Measurements from ENCODE around the gene PPP6R3.

DNA sequence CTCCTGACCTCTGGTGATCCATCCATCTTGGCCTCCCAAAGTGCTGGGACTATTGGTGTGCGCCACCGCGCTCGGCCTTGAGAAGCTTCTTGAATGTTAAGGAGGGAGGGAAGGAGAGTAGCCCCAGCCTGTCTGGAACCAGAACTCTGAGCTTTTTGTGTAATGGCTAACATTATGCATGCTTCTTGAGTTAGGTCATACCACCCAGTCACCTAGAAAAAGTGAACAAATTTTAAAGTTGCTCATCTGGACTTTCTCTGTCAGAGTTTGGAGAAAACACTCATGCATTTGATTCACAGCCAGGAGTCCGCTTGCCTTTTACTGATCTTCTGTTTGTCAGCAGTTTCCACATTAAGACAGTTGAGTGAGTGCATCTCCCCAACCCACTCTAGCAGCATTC lies 82.1 kb downstream of the PPP6R3 start:
- TF ChIP-seq, protein P1, sequence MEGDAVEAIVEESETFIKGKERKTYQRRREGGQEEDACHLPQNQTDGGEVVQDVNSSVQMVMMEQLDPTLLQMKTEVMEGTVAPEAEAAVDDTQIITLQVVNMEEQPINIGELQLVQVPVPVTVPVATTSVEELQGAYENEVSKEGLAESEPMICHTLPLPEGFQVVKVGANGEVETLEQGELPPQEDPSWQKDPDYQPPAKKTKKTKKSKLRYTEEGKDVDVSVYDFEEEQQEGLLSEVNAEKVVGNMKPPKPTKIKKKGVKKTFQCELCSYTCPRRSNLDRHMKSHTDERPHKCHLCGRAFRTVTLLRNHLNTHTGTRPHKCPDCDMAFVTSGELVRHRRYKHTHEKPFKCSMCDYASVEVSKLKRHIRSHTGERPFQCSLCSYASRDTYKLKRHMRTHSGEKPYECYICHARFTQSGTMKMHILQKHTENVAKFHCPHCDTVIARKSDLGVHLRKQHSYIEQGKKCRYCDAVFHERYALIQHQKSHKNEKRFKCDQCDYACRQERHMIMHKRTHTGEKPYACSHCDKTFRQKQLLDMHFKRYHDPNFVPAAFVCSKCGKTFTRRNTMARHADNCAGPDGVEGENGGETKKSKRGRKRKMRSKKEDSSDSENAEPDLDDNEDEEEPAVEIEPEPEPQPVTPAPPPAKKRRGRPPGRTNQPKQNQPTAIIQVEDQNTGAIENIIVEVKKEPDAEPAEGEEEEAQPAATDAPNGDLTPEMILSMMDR (IDR thresholded peaks at IDR 0.05) = no peak
- no peak for TF ChIP-seq POLR2AphosphoS5 (IDR thresholded peaks at IDR 0.05; ENCODE audit: low read depth, low read length)
- TF ChIP-seq, protein P2, sequence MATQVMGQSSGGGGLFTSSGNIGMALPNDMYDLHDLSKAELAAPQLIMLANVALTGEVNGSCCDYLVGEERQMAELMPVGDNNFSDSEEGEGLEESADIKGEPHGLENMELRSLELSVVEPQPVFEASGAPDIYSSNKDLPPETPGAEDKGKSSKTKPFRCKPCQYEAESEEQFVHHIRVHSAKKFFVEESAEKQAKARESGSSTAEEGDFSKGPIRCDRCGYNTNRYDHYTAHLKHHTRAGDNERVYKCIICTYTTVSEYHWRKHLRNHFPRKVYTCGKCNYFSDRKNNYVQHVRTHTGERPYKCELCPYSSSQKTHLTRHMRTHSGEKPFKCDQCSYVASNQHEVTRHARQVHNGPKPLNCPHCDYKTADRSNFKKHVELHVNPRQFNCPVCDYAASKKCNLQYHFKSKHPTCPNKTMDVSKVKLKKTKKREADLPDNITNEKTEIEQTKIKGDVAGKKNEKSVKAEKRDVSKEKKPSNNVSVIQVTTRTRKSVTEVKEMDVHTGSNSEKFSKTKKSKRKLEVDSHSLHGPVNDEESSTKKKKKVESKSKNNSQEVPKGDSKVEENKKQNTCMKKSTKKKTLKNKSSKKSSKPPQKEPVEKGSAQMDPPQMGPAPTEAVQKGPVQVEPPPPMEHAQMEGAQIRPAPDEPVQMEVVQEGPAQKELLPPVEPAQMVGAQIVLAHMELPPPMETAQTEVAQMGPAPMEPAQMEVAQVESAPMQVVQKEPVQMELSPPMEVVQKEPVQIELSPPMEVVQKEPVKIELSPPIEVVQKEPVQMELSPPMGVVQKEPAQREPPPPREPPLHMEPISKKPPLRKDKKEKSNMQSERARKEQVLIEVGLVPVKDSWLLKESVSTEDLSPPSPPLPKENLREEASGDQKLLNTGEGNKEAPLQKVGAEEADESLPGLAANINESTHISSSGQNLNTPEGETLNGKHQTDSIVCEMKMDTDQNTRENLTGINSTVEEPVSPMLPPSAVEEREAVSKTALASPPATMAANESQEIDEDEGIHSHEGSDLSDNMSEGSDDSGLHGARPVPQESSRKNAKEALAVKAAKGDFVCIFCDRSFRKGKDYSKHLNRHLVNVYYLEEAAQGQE (IDR thresholded peaks at IDR 0.05; ENCODE audit: insufficient read depth in 1 of 2, low read depth in 2 of 2, low read length in 1 of 2) = no peak

All from Panc1 (cell line).